Activated gamma-delta T cell treated with anti-CD3 and anti-CD28 coated beads, Interleukin-2, amount 50 U/mL, for 16 hours (primary cell): ENCODE results near the gene AHNAK2.
"Not testable (repeated sequence)": the region's sequence is repeated elsewhere in the genome, so short reads cannot be mapped to it uniquely, and the experiment has no call there.

Experiments used
- DNase-seq: peaks from one replicate; pipeline ENCODE4 v3.0.0-alpha.2; 2020; ENCODE audit warnings: low read depth

AHNAK2 gene

GRCh38 chr14:104951863-104952657 lies 26.1 kb downstream of the AHNAK2 start:
- not testable (repeated sequence) for DNase-seq

- not testable (repeated sequence) for DNase-seq
These were observed 27.5 kb downstream of the AHNAK2 start for GRCh38 chr14:104950701-104951100.

- no peak for DNase-seq
These were observed 28.2 kb downstream of the AHNAK2 start for GRCh38 chr14:104950021-104950420.

GRCh38 chr14:104949406-104949955 lies 28.7 kb downstream of the AHNAK2 start:
- DNase-seq: not testable (repeated sequence)

GRCh38 chr14:104948736-104949031 lies 29.5 kb downstream of the AHNAK2 start:
- no peak for DNase-seq

- DNase-seq: not testable (repeated sequence)
These were observed 30.1 kb downstream of the AHNAK2 start for GRCh38 chr14:104947881-104948735.

- DNase-seq: not testable (repeated sequence)
These were observed 31.0 kb downstream of the AHNAK2 start for GRCh38 chr14:104947201-104947600.

- DNase-seq: not testable (repeated sequence)
These were observed 31.9 kb downstream of the AHNAK2 start for GRCh38 chr14:104945986-104946965.

- DNase-seq: not testable (repeated sequence)
These were observed 32.9 kb downstream of the AHNAK2 start for GRCh38 chr14:104945266-104945665.

GRCh38 chr14:104944436-104945205 lies 33.6 kb downstream of the AHNAK2 start:
- DNase-seq: not testable (repeated sequence)

- not testable (repeated sequence) for DNase-seq
These were observed 34.2 kb downstream of the AHNAK2 start for GRCh38 chr14:104944016-104944308.

GRCh38 chr14:104943216-104944015 lies 34.8 kb downstream of the AHNAK2 start:
- DNase-seq: not testable (repeated sequence)

GRCh38 chr14:104942586-104942985 lies 35.6 kb downstream of the AHNAK2 start:
- no peak for DNase-seq

GRCh38 chr14:104941508-104942365 lies 36.4 kb downstream of the AHNAK2 start:
- no peak for DNase-seq

- no peak for DNase-seq
These were observed 37.5 kb downstream of the AHNAK2 start for GRCh38 chr14:104940526-104941150.

- no peak for DNase-seq
These were observed 38.3 kb downstream of the AHNAK2 start for GRCh38 chr14:104939666-104940410.

- DNase-seq: no peak
These were observed 39.2 kb downstream of the AHNAK2 start for GRCh38 chr14:104938960-104939359.

GRCh38 chr14:104938436-104938835 lies 39.7 kb downstream of the AHNAK2 start:
- no peak for DNase-seq
